Brain microvascular endothelial cell (primary cell): ENCODE measurements around the gene EFR3B.

ENCODE experiments used
- DNase-seq: peaks from one replicate; pipeline ENCODE4 v3.0.0-alpha.2; 2020
- H3K27ac ChIP-seq: fragments of 250-450 bp; sonication (Bioruptor Pico); 2 replicates; pipeline ENCODE4 v1.5.1; 2020; ENCODE audit warnings: mild to moderate bottlenecking, moderate library complexity
- H3K27me3 ChIP-seq: fragments of 250-450 bp; sonication (Bioruptor Pico); replicated peaks from 2 replicates; pipeline ENCODE4 v1.5.1; 2020; ENCODE audit warnings: mild to moderate bottlenecking
- H3K36me3 ChIP-seq: fragments of 250-450 bp; sonication (Bioruptor Pico); replicated peaks from 2 replicates; pipeline ENCODE4 v1.5.1; 2020; ENCODE audit warnings: mild to moderate bottlenecking
- H3K4me3 ChIP-seq: 2 replicates; pipeline ENCODE4 v1.5.1; 2011; ENCODE audit warnings: low read depth, mild to moderate bottlenecking, control low read depth, low read length, moderate library complexity
- in situ Hi-C: cut with HindIII; loops from 2 replicates; pipeline ENCODE4 v1.10.0; 2017; ENCODE audit warnings: low sequenced_read_pairs, low pct_ligation_motif_present
- TF ChIP-seq, protein P1 (sequence below): IDR thresholded peaks from 2 replicates; pipeline ENCODE4 v1.5.1; 2011; ENCODE audit warnings: low read depth, mild to moderate bottlenecking, moderate library complexity, low read length, control low read depth, inconsistent platforms; ENCODE audit errors: missing control alignments

Gene EFR3B

DNA sequence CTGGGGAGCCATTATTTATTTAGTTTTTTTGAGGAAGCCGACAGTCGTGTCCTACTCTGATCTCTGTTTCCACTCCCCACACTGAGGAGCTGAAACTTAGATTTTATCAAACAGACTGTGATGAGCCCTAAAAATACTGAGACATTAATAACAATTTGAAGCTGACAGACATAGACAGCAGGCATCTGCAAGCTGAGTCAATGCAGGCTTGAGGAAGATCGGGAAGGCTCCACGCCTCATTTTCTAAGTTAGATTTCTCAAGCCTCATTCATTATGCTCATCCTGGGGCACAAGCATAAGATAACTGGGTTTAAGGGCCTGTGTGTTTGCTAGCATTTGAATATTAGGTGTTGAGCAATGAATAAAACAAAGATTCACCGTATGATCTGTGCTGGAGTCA, 26.3 kb downstream of the EFR3B start:
- Histone ChIP-seq H3K27me3 (no peaks in the 10 kb centered on the region), H3K4me3 (no peak overlapping the region), H3K36me3 (no peaks in the 10 kb centered on the region), H3K27ac (no peak overlapping the region)
- TF ChIP-seq, protein P1, sequence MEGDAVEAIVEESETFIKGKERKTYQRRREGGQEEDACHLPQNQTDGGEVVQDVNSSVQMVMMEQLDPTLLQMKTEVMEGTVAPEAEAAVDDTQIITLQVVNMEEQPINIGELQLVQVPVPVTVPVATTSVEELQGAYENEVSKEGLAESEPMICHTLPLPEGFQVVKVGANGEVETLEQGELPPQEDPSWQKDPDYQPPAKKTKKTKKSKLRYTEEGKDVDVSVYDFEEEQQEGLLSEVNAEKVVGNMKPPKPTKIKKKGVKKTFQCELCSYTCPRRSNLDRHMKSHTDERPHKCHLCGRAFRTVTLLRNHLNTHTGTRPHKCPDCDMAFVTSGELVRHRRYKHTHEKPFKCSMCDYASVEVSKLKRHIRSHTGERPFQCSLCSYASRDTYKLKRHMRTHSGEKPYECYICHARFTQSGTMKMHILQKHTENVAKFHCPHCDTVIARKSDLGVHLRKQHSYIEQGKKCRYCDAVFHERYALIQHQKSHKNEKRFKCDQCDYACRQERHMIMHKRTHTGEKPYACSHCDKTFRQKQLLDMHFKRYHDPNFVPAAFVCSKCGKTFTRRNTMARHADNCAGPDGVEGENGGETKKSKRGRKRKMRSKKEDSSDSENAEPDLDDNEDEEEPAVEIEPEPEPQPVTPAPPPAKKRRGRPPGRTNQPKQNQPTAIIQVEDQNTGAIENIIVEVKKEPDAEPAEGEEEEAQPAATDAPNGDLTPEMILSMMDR: no peak
- DNase-seq: no peak
- in situ Hi-C loops: no loop called here

DNA sequence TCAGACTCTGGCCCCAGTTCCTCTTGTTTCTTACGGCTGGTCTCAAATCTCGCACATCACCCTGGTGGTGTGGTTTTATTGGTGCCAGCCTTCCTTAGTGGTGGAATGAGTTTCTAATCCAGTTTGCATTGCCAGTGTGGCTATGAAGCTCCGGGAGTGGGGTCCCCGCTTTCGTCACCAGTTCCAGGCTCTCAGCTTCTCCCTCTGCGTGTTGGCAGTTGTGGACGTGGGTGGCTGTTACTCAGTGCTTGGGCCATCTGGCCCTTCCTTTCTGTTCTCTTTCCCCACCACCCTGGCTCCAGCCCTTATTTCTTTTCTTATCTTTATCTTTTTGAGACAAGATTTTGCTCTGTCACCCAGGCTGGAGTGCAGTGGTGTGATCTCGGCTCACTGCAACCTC, 30.1 kb downstream of the EFR3B start:
- DNase-seq: no peak
- no peaks in the 10 kb centered on the region for H3K36me3 ChIP-seq
- in situ Hi-C loops: no loop called here
- TF ChIP-seq, protein P1: no peak
- H3K27ac ChIP-seq: no peak overlapping the region
- no peak overlapping the region for H3K4me3 ChIP-seq
- H3K27me3 ChIP-seq: peaks cover 22% of the 10 kb centered on the region

DNA sequence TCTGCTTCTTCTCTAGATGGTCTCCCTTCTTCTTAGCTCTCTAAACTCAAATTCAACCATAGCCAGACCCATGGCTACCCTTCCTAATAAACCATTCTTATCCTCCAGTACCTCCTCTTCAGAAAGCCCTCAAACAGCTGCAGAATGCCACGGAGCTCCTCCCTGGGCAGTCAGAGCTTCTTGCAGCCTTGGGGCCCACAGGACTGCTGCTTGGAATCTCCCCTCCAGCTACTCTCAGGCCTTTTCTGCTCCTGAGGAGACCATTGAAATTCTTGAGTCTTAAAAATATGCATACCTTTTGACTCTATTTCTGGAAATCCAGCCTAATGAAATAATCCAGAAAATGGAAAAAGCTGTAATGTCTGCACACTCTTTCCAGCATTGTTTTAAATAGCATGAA, 30.7 kb downstream of the EFR3B start:
- peaks cover 25% of the 10 kb centered on the region for H3K27me3 ChIP-seq
- TF ChIP-seq, protein P1: no peak
- in situ Hi-C loops: no loop called here
- no peaks in the 10 kb centered on the region for H3K36me3 ChIP-seq
- H3K27ac ChIP-seq: no peak overlapping the region
- no peak overlapping the region for H3K4me3 ChIP-seq
- DNase-seq: no peak

DNA sequence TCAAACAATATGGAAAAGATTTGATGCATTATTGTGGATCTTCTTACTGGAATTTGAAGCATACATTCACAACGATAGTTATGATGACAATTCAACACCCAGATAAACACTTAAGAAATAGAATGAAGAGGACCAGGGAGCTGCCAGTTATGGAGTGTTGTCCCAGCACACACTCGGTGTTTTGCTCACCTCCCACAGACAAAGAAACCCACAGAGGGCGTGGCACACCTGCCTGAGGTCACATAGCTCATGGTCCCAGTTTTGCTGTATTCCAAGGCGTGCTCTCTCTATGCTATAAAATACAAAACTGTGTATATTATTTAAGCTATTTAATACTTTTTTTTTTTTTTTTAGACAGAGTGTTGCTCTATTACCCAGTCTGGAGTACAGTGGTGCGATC, 31.1 kb downstream of the EFR3B start:
- in situ Hi-C loops: no loop called here

DNA sequence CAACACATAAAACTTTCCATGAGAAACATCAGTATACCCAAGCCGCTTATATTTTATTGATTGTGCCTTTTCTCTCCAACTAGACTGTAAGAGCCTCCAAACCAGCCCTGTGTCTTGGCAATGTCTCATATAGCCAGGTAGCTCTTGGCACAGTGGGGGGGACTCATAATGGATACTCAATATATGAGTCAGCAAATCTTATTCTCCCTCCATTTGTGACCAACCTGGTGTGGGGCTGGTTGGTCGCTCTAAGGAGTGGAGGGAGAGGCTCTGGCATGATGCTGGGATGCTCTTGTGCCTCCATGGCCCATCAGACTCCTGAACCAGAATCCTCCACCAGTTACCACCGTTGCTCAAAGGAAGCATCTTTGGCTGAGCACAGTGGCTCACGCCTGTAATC, 32.0 kb downstream of the EFR3B start:
- TF ChIP-seq, protein P1: no peak
- in situ Hi-C loops: no loop called here
- Histone ChIP-seq H3K4me3 (no peak overlapping the region), H3K36me3 (no peaks in the 10 kb centered on the region), H3K27ac (no peak overlapping the region), H3K27me3 (peaks cover 25% of the 10 kb centered on the region)
- DNase-seq: no peak

More for the DNA sequence above, 31.1 kb downstream of the EFR3B start:
- no peak overlapping the region for H3K27ac ChIP-seq
- H3K4me3 ChIP-seq: no peak overlapping the region
- TF ChIP-seq, protein P1: no peak
- no peaks in the 10 kb centered on the region for H3K36me3 ChIP-seq
- H3K27me3 ChIP-seq: peaks cover 25% of the 10 kb centered on the region
- no peak for DNase-seq

DNA sequence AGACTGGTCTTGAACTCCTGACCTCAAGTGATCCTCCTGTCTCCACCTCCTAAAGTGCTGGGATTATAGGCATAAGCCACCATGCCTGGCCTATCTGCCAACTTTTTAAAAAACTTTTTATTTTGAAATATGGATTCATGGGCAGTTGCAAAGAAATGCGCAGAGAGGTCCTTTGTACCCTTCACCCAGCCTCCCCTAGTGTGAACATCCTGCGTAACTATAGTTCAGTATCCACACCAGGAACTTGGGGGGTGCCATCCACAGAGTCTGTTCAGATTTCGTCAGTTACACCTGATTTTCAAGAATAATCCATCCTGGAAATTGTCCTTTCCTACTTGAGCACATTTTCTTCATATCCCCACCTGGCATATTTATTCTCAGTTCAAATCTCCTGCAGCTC, 33.0 kb downstream of the EFR3B start:
- in situ Hi-C loops: no loop called here
- Histone ChIP-seq H3K4me3 (no peak overlapping the region), H3K36me3 (no peaks in the 10 kb centered on the region), H3K27ac (no peak overlapping the region), H3K27me3 (peaks cover 27% of the 10 kb centered on the region)
- no peak for DNase-seq
- TF ChIP-seq, protein P1: no peak
